ENCODE data around the gene TBCE.

The TBCE gene

DNA sequence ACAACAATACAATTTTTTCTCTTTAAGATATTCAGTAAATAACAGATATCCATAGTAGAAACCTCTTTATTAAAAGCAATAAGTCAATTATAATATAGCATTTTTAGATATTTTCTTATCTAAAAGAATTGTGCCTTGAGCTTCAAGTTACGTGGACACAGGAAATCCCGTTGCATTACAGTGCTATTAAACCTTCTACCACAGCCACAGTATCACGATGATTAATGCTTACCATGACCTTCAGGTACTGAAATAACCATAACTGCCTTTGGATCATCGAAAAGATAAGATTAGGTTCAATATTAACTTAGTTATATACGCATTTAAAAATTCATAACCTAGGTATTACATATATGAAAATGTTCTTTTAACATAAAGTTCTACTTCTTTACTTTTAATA, 119.1 kb downstream of the TBCE start:
- TF ChIP-seq, protein P1, sequence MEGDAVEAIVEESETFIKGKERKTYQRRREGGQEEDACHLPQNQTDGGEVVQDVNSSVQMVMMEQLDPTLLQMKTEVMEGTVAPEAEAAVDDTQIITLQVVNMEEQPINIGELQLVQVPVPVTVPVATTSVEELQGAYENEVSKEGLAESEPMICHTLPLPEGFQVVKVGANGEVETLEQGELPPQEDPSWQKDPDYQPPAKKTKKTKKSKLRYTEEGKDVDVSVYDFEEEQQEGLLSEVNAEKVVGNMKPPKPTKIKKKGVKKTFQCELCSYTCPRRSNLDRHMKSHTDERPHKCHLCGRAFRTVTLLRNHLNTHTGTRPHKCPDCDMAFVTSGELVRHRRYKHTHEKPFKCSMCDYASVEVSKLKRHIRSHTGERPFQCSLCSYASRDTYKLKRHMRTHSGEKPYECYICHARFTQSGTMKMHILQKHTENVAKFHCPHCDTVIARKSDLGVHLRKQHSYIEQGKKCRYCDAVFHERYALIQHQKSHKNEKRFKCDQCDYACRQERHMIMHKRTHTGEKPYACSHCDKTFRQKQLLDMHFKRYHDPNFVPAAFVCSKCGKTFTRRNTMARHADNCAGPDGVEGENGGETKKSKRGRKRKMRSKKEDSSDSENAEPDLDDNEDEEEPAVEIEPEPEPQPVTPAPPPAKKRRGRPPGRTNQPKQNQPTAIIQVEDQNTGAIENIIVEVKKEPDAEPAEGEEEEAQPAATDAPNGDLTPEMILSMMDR (conservative IDR thresholded peaks at IDR 0.05; ENCODE audit: low read length) = no peak
- no peak overlapping the region for H3K4me3 ChIP-seq (ENCODE audit: low read length)
- DNase-seq (ENCODE audit: low read depth) = no peak

DNA sequence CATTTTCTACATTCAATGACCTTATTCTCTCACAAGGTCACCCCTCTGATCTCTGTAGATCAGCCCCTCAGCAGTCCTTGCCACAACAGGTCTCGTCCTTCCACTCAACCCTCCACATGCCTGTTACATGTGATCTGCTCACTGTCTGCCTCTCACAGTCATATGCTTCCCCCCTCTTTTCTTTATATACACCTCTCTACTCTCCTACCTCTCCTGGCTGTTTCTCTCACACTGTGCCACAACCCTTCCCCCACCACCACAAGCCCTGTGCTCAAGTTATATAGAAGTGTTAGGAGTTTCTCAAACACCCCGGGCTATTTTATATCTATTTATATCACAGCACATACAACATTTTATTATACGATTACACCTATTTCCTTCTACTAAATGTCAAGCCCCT, 124.4 kb downstream of the TBCE start:
- no peak for DNase-seq (ENCODE audit: low read depth)
- H3K4me3 ChIP-seq (ENCODE audit: low read length) = no peak overlapping the region
- TF ChIP-seq, protein P1 (conservative IDR thresholded peaks at IDR 0.05; ENCODE audit: low read length) = no peak

DNA sequence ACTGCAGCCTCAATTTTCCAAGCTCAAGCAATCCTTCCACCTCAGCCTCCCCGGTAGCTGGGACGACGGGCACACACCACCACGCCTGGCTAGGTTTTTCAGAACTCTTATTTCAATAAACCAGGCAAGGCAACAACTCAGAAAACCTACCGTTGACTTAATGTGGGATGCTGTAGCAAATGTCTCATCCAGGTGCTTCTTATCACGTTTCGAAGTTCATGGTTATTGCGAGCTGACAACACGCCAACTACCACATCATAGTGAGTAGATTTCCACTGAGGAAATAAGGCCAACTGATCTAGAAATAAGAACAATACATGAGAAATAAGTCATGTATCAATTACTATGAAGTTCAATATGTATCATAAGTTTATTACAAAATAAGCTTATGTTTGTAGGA, 127.3 kb downstream of the TBCE start:
- TF ChIP-seq, protein P1 (conservative IDR thresholded peaks at IDR 0.05; ENCODE audit: low read length) = no peak

DNA sequence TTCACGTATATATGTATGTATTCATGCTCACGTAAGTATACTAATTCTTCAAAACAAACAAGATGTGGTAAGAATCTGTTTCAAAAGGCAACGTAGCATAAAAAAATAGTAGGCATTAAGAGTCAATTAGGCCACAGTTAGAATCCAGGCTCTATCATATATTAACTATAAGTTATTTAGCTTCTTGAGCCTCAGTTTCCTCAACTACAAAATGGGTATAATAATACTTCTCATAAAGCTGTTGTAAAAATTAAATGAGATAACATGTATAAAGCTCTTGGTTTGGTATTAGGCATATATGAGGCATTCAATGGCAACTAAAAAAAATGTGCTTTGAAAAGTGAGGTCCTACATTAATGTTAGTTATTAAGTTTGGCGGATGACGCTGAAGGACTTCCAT, 127.8 kb downstream of the TBCE start:
- no peak for DNase-seq (ENCODE audit: low read depth)
- TF ChIP-seq, protein P1 (conservative IDR thresholded peaks at IDR 0.05; ENCODE audit: low read length) = no peak
- no peak overlapping the region for H3K4me3 ChIP-seq (ENCODE audit: low read length)

More for the DNA sequence above, 127.3 kb downstream of the TBCE start:
- H3K4me3 ChIP-seq (ENCODE audit: low read length) = no peak overlapping the region
- no peak for DNase-seq (ENCODE audit: low read depth)

DNA sequence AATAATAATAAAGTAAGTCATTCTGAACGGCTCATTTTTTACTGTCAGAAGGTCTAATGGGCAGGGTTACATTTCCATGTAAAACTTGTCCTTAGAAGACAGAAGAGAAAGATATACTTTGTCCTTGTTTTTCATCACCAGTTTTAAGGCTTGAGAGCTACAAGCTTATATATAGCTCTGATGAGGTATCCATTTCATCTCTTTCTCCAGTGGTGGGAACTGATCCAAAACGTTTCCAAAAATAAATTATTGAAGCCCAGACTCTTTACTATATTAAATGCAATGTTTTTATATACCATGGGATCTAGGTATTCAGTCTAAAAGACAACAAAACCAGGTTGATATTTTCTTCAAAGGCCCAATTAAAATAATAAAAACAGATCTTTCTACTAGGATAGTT, 128.3 kb downstream of the TBCE start:
- no peak for DNase-seq (ENCODE audit: low read depth)
- no peak overlapping the region for H3K4me3 ChIP-seq (ENCODE audit: low read length)
- TF ChIP-seq, protein P1 (conservative IDR thresholded peaks at IDR 0.05; ENCODE audit: low read length) = no peak

DNA sequence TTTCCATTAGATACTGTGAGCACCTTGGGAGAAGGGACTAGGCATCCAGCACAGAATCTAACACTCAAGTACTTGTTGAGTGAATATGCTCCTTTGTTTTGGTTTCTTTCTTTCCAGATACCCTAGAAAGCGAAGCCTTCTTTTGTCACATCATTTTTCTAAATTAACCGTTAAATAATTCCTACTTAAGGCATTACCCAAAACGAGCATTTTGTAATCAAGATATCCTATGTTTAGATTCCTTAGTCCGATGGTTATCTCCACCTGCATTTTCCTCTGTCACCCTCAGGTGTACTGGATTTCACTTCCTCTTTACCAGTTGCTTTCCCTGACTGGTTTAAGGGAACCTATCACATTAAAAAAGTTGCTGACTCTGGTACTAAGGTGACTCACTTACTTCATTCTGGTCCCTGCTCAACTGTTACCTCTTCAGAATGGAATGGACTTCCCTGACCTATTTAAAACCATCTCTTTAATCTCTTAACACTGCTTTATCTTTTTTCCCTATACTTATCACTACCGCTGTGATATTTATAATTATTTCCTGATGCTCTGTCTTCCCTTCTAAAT, 133.8 kb downstream of the TBCE start:
- no peak for DNase-seq (ENCODE audit: low read depth)
- H3K4me3 ChIP-seq (ENCODE audit: low read length) = no peak overlapping the region
- TF ChIP-seq, protein P1 (conservative IDR thresholded peaks at IDR 0.05; ENCODE audit: low read length) = no peak

Measured in AG10803 (cell line).